Mesenchymal stem cell (in vitro differentiated cells and primary cell): Measurements from ENCODE around the gene OR2T10.
A peak's percentile ranks its signal among the peaks of the same experiment; 100 is the strongest.

Experiments
- DNase-seq: peaks from one replicate; pipeline ENCODE4 v3.0.0-alpha.2; 2013
- H2AFZ ChIP-seq: one replicate; pipeline ENCODE4 v1.6.1; 2013; ENCODE audit warnings: low read depth, mild to moderate bottlenecking, control low read depth, inconsistent platforms, low read length, moderate library complexity
- H2AK5ac ChIP-seq: 2 replicates; pipeline ENCODE4 v1.6.1; 2013; ENCODE audit warnings: low read length, moderate library complexity, mild to moderate bottlenecking, inconsistent platforms; ENCODE audit not compliant: severe bottlenecking
- H2BK120ac ChIP-seq: one replicate; pipeline ENCODE4 v1.6.1; 2013; ENCODE audit warnings: low read depth, mild to moderate bottlenecking, inconsistent platforms, low read length, moderate library complexity
- H2BK12ac ChIP-seq, 2 experiments: one replicate each; pipeline ENCODE4 v1.6.1; 2013; ENCODE audit warnings: inconsistent platforms in 2 of 2, low read length in 2 of 2, mild to moderate bottlenecking in 2 of 2, moderate library complexity in 2 of 2, control low read depth in 1 of 2
- H2BK15ac ChIP-seq: one replicate; pipeline ENCODE4 v1.6.1; 2013; ENCODE audit warnings: mild to moderate bottlenecking, low read depth, inconsistent platforms; ENCODE audit not compliant: poor library complexity, severe bottlenecking
- H2BK5ac ChIP-seq: 2 replicates; pipeline ENCODE4 v1.6.1; 2013; ENCODE audit warnings: low read depth, mild to moderate bottlenecking, low read length, control low read depth, inconsistent platforms; ENCODE audit not compliant: poor library complexity, severe bottlenecking
- H3K14ac ChIP-seq, 2 experiments: one replicate each; pipeline ENCODE4 v1.6.1; 2013; ENCODE audit warnings: inconsistent platforms in 2 of 2, low read length in 2 of 2, control low read depth in 1 of 2, mild to moderate bottlenecking in 1 of 2, moderate library complexity in 1 of 2
- H3K18ac ChIP-seq, 2 experiments: one replicate each; pipeline ENCODE4 v1.6.1; 2013; ENCODE audit warnings: inconsistent platforms in 2 of 2, low read length in 2 of 2, control low read depth in 1 of 2, low read depth in 1 of 2, mild to moderate bottlenecking in 1 of 2
- H3K23ac ChIP-seq, 2 experiments: one replicate each; pipeline ENCODE4 v1.6.1; 2013; ENCODE audit warnings: inconsistent platforms in 2 of 2, low read length in 2 of 2, mild to moderate bottlenecking in 2 of 2, moderate library complexity in 2 of 2, control low read depth in 1 of 2
- H3K27ac ChIP-seq: 2 replicates; pipeline ENCODE4 v1.5.1; 2013; ENCODE audit warnings: mild to moderate bottlenecking, moderate library complexity, low read length, control low read depth, inconsistent platforms; ENCODE audit not compliant: poor library complexity, severe bottlenecking
- H3K27me3 ChIP-seq, 2 experiments: 2 replicates each; pipeline versions ENCODE4 v1.6.1 to v1.7.0; 2013; ENCODE audit warnings: low read length in 2 of 2, mild to moderate bottlenecking in 2 of 2, moderate library complexity in 2 of 2, control low read depth in 1 of 2, inconsistent platforms in 1 of 2; ENCODE audit not compliant: control insufficient read depth in 1 of 2, insufficient read depth in 1 of 2
- H3K36me3 ChIP-seq, 2 experiments: 2 replicates each; pipeline versions ENCODE4 v1.6.1 to v1.7.0; 2013; ENCODE audit warnings: low read length in 2 of 2, control low read depth in 1 of 2, inconsistent platforms in 1 of 2, low read depth in 1 of 2, mild to moderate bottlenecking in 1 of 2; ENCODE audit not compliant: insufficient read depth in 2 of 2, control insufficient read depth in 1 of 2
- H3K4ac ChIP-seq, 2 experiments: one replicate each; pipeline ENCODE4 v1.6.1; 2013; ENCODE audit warnings: inconsistent platforms in 2 of 2, low read length in 2 of 2, mild to moderate bottlenecking in 2 of 2, moderate library complexity in 2 of 2, control low read depth in 1 of 2, low read depth in 1 of 2
- H3K4me1 ChIP-seq: 2 replicates; pipeline ENCODE4 v1.6.1; 2013; ENCODE audit warnings: low read depth, low read length, control low read depth; ENCODE audit not compliant: control insufficient read depth, insufficient read depth
- H3K4me2 ChIP-seq: 2 replicates; pipeline ENCODE4 v1.6.1; 2013; ENCODE audit warnings: low read length, mild to moderate bottlenecking, inconsistent platforms; ENCODE audit not compliant: poor library complexity, severe bottlenecking
- H3K4me3 ChIP-seq, 2 experiments: 2 replicates each; pipeline versions ENCODE4 v1.5.1 to v1.7.0; 2013; ENCODE audit warnings: low read length in 2 of 2, mild to moderate bottlenecking in 2 of 2, control low read depth in 1 of 2, low read depth in 1 of 2; ENCODE audit not compliant: insufficient read depth in 1 of 2
- H3K79me1 ChIP-seq: replicated peaks from 2 replicates; pipeline ENCODE4 v1.6.1; 2013; ENCODE audit warnings: mild to moderate bottlenecking, control low read depth, low read length, inconsistent platforms; ENCODE audit not compliant: poor library complexity, severe bottlenecking
- H3K9ac ChIP-seq: 2 replicates; pipeline ENCODE4 v1.7.0; 2013; ENCODE audit warnings: mild to moderate bottlenecking, low read length, moderate library complexity
- H3K9me3 ChIP-seq: 2 replicates; pipeline ENCODE4 v1.7.0; 2013; ENCODE audit warnings: mild to moderate bottlenecking, low read length; ENCODE audit not compliant: control insufficient read depth
- H4K8ac ChIP-seq: one replicate; pipeline ENCODE4 v1.6.1; 2013; ENCODE audit warnings: inconsistent platforms, mild to moderate bottlenecking, low read length, moderate library complexity
- H4K91ac ChIP-seq: one replicate; pipeline ENCODE4 v1.6.1; 2013; ENCODE audit warnings: mild to moderate bottlenecking, low read length, inconsistent platforms
- WGBS: methylation state at CpG from one replicate; pipeline ENCODE4 v1.1.7; 2013; ENCODE audit warnings: mixed read lengths; 5-methylcytosine and 5-hydroxymethylcytosine counted together

Gene OR2T10

GRCh38 chr1:248590055-248590454 is 7.4 kb downstream of the OR2T10 start:
- no peaks in the 10 kb centered on the region for H3K4me1 ChIP-seq
- H3K14ac ChIP-seq, result no peak overlapping the region
- no peak overlapping the region for H2BK15ac ChIP-seq
- no peak overlapping the region for H3K4me2 ChIP-seq
- no peak for DNase-seq
- H2AFZ ChIP-seq, result no peak overlapping the region
- no peaks in the 10 kb centered on the region for H3K36me3 ChIP-seq
- WGBS, result 90% methylated on average over 16 of the region's 17 CpGs
- H4K91ac ChIP-seq, result peak overlapping the region; percentile 61
- no peaks in the 10 kb centered on the region for H3K79me1 ChIP-seq
- peaks cover 14% of the 10 kb centered on the region for H3K9me3 ChIP-seq
- no peak overlapping the region for H3K23ac ChIP-seq
- H2AK5ac ChIP-seq, result no peak overlapping the region
- H3K27ac ChIP-seq, result no peak overlapping the region
- H2BK5ac ChIP-seq, result no peak overlapping the region
- H2BK120ac ChIP-seq, result no peak overlapping the region
- H2BK12ac ChIP-seq, result no peak overlapping the region
- H4K8ac ChIP-seq, result no peak overlapping the region
- H3K4ac ChIP-seq, result no peak overlapping the region
- H3K4me3 ChIP-seq, result no peak overlapping the region
- no peak overlapping the region for H3K18ac ChIP-seq
- no peaks in the 10 kb centered on the region for H3K27me3 ChIP-seq
- no peak overlapping the region for H3K9ac ChIP-seq

GRCh38 chr1:248589334-248589733 is 8.2 kb downstream of the OR2T10 start:
- H2BK5ac ChIP-seq, result no peak overlapping the region
- no CpG with 5 or more reads among the region's 3 CpGs for WGBS
- H3K14ac ChIP-seq, result no peak overlapping the region
- H3K27me3 ChIP-seq, result no peaks in the 10 kb centered on the region
- H3K23ac ChIP-seq, result no peak overlapping the region
- H3K18ac ChIP-seq, result no peak overlapping the region
- H3K4ac ChIP-seq, result no peak overlapping the region
- H2BK12ac ChIP-seq, result no peak overlapping the region
- no peaks in the 10 kb centered on the region for H3K4me1 ChIP-seq
- no peak for DNase-seq
- no peaks in the 10 kb centered on the region for H3K36me3 ChIP-seq
- no peak overlapping the region for H4K91ac ChIP-seq
- no peak overlapping the region for H3K4me2 ChIP-seq
- no peak overlapping the region for H4K8ac ChIP-seq
- H2AK5ac ChIP-seq, result no peak overlapping the region
- H3K79me1 ChIP-seq, result no peaks in the 10 kb centered on the region
- H2AFZ ChIP-seq, result no peak overlapping the region
- H3K27ac ChIP-seq, result no peak overlapping the region
- H3K4me3 ChIP-seq, result no peak overlapping the region
- H2BK120ac ChIP-seq, result no peak overlapping the region
- no peak overlapping the region for H2BK15ac ChIP-seq
- H3K9ac ChIP-seq, result no peak overlapping the region
- peaks cover 14% of the 10 kb centered on the region for H3K9me3 ChIP-seq

GRCh38 chr1:248585266-248585665 is 12.2 kb downstream of the OR2T10 start:
- H2BK5ac ChIP-seq, result no peak overlapping the region
- no peak overlapping the region for H2AK5ac ChIP-seq
- no peaks in the 10 kb centered on the region for H3K79me1 ChIP-seq
- no peak overlapping the region for H3K18ac ChIP-seq
- no peaks in the 10 kb centered on the region for H3K4me1 ChIP-seq
- no peak overlapping the region for H4K8ac ChIP-seq
- H2BK15ac ChIP-seq, result no peak overlapping the region
- no peaks in the 10 kb centered on the region for H3K27me3 ChIP-seq
- H3K14ac ChIP-seq, result no peak overlapping the region
- H3K23ac ChIP-seq, result no peak overlapping the region
- H3K9me3 ChIP-seq, result peaks cover 7% of the 10 kb centered on the region
- H3K4me2 ChIP-seq, result no peak overlapping the region
- WGBS, result 85% methylated on average over 3 of the region's 3 CpGs
- no peak overlapping the region for H3K4ac ChIP-seq
- H3K36me3 ChIP-seq, result no peaks in the 10 kb centered on the region
- no peak overlapping the region for H3K4me3 ChIP-seq
- no peak overlapping the region for H3K9ac ChIP-seq
- no peak overlapping the region for H3K27ac ChIP-seq
- DNase-seq, result no peak
- no peak overlapping the region for H4K91ac ChIP-seq
- no peak overlapping the region for H2AFZ ChIP-seq
- H2BK12ac ChIP-seq, result no peak overlapping the region
- H2BK120ac ChIP-seq, result no peak overlapping the region

- no peak for DNase-seq
- peaks cover 5% of the 10 kb centered on the region for H3K9me3 ChIP-seq
- H3K36me3 ChIP-seq, result no peaks in the 10 kb centered on the region
- no peak overlapping the region for H2BK120ac ChIP-seq
- no peak overlapping the region for H3K9ac ChIP-seq
- H3K14ac ChIP-seq, result no peak overlapping the region
- no peak overlapping the region for H3K4me3 ChIP-seq
- H4K8ac ChIP-seq, result no peak overlapping the region
- H2BK12ac ChIP-seq, result no peak overlapping the region
- H3K4me1 ChIP-seq, result no peaks in the 10 kb centered on the region
- no peak overlapping the region for H2AFZ ChIP-seq
- H3K18ac ChIP-seq, result no peak overlapping the region
- no peak overlapping the region for H3K27ac ChIP-seq
- WGBS, result 89% methylated on average over 7 of the region's 9 CpGs
- H3K4ac ChIP-seq, result no peak overlapping the region
- no peak overlapping the region for H3K4me2 ChIP-seq
- H3K23ac ChIP-seq, result no peak overlapping the region
- H2BK5ac ChIP-seq, result no peak overlapping the region
- H3K79me1 ChIP-seq, result no peaks in the 10 kb centered on the region
- H2BK15ac ChIP-seq, result no peak overlapping the region
- no peaks in the 10 kb centered on the region for H3K27me3 ChIP-seq
- H2AK5ac ChIP-seq, result no peak overlapping the region
- no peak overlapping the region for H4K91ac ChIP-seq
Observed at GRCh38 chr1:248576260-248576980, 21.1 kb downstream of the OR2T10 start.
